GM18868 (cell line): ENCODE data around the gene AMDHD2.

ENCODE experiments used
- ATAC-seq: cut with Tn5 transposase; IDR thresholded peaks from one replicate; pipeline ENCODE4 v1.9.1; 2021; ENCODE audit warnings: mild to moderate bottlenecking, moderate library complexity; ENCODE audit not compliant: unreplicated experiment

The AMDHD2 gene

DNA sequence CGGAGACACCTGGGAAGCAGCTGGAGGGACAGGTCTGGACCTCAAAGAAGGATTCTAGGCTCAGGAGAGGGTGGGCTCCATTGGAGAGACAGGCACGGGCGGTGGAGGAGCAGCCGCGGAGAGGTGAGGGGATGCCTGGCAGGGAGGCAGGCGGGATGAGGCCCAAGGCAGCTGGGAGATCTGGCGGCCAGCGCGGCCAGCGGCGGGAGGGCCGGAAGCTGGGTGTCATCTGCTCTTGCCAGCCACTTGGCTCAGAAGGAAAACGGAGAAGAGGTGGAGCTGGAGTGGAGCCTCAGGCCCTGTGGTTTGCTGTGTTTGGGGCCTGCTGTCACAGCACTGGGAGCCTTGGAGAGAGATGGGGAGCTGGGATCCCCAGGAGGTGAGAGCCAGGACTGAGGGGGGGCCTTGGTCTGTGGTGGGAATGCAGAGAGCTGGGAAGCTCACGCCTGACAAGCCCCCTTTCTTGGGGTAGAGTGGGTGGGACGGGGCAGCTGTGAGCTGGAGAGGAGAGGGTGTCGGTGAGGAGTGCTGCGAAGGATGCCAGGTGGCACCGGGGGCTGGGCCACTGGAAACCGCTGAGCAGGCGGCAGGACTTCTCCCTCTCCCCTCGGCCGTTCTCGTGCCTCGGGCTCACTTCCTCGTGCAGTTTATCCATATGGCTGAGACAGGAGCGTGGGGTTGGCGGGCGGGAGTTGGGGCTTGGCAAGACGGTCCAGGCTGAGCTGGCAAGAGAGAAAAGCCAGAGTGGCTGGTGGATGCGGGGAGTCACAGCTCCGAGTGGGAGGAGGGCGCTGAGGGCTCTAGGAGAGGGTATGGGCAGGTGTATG lies 37.2 kb upstream of the AMDHD2 start:
- ATAC-seq = no peak

DNA sequence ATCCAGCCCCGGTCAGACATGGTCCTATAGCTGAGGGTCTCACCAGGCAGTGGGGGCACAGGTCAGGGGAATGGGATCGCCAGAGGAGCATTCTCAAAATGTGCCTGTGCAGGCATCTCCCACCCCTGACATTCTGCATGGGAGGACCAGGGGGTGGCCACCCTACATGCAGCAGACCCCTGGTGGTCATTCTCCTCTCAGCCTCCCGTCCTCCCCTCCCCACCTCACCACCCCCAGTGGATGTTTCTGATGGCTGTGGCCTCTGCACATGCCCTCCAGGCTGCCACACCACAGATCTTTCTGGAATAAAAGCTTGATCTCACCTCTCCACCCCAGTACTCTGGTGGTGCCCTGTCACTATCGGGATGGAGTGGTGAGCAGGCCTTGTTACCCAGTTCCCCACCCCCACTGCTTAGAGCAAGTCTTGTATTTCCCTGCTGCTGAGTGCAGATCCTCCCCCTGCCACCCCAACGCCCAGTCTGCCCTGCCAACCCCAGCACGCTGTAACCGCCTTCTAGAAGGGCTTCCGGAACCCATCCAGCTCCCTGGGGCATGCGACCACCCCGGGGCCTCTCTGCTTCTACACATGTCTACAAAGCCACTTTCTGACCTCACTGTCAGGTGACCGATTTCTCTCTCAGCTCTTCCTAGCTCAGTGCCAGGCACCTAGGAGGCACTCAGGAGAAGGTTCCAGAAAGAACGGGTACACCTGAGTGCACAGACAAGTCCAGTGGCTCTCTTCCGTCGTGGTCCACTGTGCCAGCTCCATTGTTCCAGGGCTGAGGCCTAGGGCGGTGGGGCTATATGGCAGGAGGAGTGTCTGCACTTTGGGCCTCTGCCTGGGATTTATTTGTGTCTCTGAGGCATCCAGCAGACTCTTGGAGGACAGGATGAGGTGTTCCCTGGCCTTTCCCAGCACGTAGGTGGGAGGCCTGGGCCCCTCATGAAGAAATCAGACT lies 36.0 kb upstream of the AMDHD2 start:
- no peak for ATAC-seq

DNA sequence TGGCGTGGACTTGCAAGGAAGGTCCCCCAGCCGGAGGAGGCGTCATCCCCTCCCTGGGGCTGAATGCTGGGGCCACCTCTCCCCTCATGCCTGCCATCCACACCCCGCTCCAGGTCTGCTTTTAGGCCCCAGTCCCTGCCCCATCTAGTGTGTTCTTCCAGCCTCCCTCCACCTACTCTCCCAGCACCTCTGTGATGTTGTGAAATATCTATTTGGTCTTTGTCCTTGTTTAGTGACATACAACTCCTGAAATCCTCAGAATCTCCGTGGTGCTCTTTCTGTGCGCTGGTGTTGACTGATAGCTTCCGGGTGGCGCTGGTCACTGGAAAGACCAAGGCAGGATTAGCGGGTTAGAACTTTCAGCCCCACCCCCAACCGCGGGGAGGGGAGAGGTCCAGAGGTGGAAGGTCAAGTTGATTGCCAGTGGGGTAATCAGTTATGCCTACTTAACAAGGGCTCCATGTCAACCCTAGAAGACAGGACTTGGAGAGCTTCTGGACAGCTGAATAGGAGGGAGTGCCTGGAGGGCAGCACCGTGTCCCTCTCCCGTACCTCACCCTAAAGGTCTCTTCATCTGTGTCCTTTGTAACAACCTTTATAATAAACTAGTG lies 35.2 kb upstream of the AMDHD2 start:
- ATAC-seq = no peak

DNA sequence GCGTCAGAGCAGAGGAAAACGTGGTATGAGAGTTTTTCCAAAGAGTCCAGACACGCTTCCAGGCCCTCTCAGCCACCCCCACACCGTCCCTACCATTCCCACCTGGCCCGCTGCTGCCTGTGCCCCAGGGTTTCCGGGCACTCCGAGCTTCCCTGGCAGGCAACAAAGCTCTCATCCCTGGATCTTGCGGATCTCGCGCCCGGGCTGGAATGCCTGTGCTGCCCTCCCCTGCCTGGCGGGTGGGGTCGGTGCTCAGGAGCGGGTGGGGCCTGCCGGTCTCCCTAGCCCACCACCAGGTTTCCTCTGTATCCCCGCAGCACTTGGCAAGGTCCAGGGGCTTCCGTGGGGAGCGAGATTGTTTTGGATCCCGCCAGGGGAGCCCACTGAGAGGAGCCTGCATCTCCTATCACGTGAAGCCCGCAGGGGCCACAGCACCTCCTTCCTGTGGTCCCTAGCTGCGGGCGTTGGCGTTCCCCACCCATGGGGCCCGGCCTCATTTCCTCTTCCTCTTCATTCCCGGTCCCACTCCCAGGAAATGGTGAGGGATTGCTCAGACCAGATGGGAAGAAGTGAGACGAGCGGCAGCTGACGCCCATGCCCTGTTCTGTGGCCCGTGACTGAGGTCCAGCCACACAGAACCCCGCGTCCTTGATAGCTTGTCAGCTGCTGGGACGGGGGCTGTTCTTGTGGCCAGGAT lies 34.2 kb upstream of the AMDHD2 start:
- no peak for ATAC-seq

DNA sequence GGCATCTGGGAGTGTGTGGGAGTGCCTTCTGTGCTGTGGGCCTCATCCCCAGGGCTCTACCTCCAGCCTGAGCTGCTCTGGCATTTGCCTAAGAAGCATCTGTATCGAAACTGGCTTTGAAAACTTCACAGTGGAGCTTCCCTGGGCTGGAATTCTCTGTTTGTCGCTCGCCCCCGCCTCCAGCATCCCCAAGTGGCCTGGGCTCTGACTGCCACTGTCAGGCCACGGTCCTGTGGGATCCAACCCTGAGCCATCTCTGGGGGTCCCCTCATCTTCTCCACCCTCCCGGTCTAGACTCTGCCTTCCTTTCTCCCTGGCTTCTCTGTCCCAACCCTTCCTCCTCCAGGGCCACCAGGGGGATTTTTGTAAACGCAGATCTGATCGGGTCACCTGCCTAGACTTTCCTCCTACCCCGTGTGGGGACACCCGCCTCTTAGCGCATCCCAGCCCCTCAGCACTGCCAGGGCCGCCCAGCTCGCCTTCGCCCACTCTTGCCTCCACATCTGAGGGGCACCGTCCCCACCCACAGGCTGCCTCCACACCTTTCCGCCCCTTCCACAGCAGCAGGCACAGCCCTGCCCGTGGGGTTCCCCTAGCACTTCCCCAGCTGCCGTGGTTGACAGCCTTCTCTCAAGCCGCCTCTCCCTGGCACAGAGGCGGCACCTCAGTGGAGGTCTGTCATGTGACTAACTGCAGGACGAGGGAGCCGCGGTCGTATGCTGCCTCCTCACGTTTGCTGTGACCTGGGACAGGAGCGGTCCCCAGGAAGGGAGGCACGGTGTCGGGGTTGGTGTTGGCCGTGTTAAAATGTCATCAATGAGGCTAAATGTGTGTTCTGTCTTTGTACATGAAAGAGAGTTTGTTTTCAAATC lies 33.3 kb upstream of the AMDHD2 start:
- ATAC-seq = peak; percentile 79

DNA sequence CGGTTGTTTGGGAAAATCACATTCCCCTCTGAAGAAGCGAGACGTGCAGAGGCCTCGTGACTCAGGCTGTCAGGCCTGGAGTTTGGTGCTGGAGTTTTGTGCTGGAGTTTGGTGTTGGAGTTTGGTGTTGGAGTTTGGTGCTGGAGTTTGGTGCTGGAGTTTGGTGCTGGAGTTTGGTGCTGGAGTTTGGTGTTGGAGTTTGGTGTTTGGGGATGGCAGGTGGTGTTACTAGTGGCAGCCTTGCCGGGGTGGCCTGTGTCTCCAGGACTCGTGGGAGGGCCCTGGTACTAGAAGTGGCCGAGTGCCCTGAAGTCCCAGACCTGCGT lies 32.7 kb upstream of the AMDHD2 start:
- ATAC-seq = no peak

DNA sequence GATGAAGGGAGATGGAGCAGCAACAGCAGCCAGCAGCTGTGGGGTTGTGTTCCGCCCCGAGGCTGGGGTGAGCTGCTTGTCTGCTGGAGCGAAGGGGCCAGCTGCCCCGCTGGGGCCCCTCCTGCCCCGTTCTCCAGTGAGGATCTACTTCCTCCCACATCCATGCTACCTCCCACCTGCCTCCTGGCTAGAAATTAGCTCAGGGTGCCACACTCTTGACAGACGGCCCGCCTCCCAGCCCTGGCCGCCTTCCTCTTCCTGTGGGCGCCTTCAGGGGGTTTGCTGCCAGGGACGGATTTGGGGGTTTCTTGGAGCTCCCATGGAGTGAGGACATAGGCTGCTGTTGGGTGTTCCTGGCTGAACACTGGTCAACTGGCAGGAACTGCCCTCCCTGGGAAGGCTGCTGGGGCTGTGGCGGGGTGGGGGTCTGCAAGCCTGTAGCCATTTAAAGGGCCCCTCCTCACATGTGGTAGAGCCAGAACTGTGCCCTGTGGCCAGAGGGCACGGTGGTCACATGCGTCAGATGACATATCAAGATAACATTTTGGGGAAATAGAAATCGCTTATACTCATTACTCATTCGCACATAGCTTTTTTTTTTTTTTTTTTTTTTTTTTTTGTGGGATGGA lies 32.2 kb upstream of the AMDHD2 start:
- ATAC-seq = no peak

DNA sequence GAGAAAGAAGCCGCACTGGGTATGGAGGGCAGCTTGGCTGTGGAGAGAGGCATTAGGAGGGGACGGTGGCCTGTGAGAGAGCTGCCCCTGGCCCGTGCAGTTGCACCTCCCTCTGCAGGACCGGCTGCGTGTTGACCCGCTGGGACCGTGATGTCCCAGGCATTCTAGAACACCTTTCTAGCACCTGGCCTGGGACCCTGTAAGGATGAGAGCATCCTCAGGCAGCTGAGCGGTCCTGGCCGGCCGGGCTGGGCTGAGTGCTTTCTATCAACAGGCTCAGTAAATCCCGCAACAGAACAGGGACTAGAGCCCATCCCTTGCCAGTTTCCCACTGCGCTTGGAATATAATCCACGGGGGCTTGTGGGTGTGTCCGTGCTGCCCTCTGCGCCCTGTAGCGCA lies 30.6 kb upstream of the AMDHD2 start:
- no peak for ATAC-seq

DNA sequence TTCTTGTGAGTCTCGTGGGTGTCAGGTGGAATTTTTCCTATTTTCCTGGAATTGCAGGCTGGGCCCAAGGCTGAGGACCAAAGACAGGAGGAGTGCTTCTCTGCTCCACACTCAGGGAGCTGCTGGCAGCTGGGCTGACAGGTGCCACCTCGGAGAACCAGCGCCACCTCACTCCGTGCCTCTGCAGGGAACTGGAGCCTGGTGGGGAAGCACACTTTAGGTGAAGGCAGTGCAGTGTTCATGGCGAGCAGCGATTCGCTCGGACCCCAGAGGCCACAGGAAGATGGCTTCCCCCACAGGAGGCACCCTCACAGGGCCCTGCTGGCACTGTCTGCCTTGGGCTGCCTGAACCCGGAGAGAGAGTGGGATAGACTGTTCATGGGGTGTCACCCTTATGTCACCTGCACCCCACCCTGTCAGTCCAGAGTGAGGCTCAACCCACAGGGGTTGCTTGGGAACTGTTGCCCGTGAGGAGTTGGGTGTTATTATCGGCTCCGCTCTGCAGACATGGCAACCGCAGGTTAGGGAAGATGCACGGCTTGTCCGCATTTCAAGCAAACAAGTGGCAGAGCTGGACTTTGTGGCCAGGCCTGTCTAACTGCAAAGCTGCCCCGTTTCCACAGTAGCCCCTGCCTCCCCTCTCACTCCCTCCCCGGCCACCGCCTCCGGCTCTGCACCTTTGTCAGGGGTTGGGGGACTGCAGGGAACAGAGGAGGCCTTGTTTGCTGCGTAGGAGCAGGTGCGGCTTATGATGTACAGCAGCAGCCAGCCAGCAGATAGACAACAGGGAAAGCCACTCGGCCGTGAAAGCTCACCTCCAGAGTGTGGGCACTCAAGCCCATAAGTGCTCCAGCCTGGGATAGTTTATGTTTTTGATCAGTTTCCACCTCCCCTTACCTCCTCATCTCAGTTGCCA lies 29.7 kb upstream of the AMDHD2 start:
- ATAC-seq = no peak

DNA sequence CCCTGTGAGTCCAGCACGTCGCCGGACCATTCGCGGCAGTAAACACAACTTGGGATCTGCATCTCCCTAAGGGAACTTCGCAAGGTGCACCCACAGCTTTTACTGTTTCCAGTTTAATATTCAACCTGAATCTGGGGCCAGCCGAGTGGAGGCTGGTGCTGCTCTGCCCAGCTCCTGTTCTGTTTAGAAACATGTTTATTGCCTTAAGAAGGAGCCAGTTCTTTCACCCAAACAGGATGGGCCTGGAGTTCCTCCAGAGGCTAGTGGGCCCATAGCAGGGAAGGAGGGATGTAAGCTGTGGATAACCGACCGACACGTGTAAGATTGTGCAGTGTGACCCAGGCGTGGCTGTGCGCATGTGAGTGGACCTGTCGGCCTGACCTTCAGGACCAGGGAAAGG lies 27.9 kb upstream of the AMDHD2 start:
- no peak for ATAC-seq

DNA sequence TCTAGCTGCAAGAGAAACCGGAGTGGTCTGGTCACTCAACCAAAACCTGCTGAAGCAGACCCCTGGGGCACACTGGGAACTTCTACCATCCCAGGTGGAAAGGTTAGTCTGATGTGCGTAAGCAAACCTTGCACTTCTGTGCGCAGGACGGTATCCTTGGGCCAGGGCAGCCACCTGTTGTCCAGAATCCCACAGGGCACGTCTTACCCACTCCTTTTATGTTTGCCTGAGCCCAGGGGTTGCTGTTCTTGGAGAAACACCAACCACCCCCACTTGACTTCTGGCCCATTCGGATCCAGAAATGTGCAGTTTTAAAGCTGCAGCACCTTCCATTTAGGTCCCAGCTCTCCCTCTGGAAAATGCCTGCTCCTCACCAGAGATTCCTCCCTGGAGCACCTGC lies 26.6 kb upstream of the AMDHD2 start:
- no peak for ATAC-seq

DNA sequence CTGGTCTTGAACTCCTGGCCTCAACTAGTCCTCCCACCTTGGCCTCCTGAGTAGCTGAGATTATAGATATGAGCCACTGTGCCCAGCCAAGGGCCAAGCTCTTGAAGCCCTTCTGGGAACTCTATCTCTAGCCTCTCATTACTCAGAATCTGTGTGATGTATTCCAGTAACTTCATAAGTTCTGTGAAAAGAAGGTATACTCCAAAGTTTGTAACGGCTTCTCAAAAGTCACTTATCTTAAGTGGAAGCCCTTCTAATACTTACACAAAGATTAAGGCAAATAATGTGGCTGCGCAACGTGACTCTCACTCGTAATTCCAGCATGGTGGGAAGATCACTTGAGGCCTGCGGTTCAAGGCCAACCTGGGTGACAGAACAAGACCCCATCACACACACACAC lies 25.6 kb upstream of the AMDHD2 start:
- ATAC-seq = no peak

DNA sequence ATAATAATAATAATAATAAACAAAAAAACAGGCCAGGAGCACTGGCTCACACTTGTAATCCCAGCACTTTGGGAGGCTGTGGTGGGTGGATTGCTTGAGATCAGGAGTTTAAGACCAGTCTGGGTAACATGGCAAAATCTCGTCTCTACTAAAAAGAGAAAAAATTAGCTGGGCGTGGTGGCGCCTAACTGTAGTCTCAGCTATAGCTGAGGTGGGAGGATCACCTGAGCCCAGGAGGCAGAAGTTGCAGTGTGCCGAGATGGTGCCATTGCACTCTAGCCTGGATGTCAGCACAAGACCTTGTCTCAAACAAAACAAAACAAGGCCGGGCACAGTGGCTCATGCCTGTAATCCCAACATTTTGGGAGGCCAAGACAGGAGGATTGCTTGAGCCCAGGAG lies 25.1 kb upstream of the AMDHD2 start:
- no peak for ATAC-seq

DNA sequence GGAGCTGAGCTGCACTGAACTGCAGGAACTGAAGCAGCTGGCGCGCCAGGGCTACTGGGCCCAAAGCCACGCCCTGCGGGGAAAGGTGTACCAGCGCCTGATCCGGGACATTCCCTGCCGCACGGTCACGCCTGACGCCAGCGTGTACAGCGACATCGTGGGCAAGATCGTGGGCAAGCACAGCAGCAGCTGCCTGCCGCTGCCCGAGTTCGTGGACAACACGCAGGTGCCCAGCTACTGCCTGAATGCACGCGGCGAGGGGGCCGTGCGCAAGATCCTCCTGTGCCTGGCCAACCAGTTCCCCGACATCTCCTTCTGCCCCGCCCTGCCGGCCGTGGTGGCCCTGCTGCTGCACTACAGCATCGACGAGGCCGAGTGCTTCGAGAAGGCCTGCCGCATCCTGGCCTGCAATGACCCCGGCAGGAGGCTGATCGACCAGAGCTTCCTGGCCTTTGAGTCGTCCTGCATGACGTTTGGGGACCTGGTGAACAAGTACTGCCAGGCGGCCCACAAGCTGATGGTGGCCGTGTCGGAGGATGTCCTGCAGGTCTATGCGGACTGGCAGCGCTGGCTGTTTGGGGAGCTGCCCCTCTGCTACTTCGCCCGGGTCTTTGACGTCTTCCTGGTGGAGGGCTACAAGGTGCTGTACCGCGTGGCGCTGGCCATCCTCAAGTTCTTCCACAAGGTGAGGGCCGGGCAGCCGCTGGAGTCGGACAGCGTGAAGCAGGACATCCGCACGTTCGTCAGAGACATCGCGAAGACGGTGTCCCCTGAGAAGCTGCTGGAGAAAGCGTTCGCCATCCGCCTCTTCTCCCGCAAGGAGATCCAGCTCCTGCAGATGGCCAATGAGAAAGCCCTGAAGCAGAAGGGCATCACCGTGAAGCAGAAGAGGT lies 23.7 kb upstream of the AMDHD2 start:
- no peak for ATAC-seq

DNA sequence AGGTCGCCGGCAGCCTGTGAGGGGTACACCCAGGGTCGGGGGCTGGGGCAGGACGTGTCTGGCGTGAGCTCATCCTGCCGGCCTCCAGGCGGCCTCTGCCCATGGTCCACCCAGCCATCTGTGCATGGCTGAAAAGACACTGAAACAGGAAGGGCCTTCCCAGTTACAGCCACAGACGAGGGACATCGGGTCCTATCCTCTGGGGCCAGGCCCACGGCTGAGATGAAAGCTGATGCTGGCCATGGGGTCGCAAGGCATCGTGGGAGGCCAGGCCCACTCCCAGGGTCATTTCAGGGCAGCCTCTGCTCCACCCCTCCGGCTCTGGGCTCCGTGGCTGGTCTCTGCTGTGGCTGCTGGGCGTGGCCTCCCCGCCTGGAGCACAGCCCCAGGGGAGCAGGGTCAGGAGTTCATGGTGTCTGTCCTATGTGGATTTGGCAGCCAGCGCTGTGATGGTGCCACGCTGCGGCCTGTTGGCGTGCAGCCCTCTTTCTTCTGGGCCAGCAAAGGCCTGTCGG lies 23.0 kb upstream of the AMDHD2 start:
- ATAC-seq = no peak

DNA sequence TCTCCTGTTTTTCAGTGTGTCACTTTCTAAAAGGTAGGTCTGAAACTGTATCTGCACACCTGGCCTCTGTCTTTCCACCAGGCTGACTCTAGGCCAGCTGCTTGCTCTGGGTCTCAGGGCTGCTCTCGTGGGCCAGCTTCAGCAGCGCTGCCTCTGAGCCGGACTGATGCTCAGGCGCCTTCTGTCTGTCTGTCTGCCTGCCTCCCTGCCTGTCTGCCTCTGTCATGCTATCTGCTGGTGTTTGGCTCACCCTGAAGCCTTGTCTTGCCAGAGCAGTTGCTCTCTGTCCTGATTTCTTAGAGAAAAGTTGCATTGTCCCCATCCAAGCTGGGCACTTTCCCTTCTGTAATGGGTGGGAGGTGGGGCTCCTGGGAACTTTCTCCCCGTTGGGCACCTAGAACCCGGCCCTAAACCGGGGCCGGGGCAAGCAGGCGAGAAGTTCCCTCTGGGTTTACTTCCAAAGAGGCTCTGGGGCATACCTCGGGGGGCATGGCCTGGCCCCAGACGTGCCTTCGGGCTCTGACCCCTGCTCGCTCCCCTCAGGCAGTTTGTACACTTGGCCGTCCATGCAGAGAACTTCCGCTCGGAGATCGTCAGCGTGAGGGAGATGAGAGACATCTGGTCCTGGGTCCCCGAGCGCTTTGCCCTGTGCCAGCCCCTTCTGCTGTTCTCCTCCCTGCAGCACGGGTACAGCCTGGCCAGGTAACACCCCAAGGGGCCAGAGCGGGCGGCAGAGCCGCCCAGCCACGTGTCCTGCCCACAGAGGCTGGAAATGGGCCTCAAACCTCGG lies 22.3 kb upstream of the AMDHD2 start:
- ATAC-seq = no peak
